T follicular helper cell (primary cell): ENCODE results near the gene OVOL1.
"Not testable (repeated sequence)": the region's sequence is repeated elsewhere in the genome, so short reads cannot be mapped to it uniquely, and the experiment has no call there.

Experiments used
- DNase-seq: peaks from one replicate; pipeline ENCODE4 v3.0.0-alpha.2; 2020; ENCODE audit warnings: low read depth
- total RNA-seq, 2 experiments: gene quantifications; one replicate each; lab custom pipeline; 2026; lab: John Stamatoyannopoulos, UW

Gene OVOL1
- total RNA-seq, result 0.06 to 0.17 reads per million in 2 experiments

- no peak for DNase-seq
These were observed at the start of gene OVOL1 for GRCh38 chr11:65786786-65787636. Gene OVOL1, plus strand, starts transcription at chr11:65787063. Its CDS starts 311 bp downstream, at chr11:65787374.

GRCh38 chr11:65739022-65739421 is 47.8 kb upstream of the OVOL1 start:
- no peak for DNase-seq

- DNase-seq, result no peak
These were observed 45.7 kb upstream of the OVOL1 start for GRCh38 chr11:65741185-65741584.

- DNase-seq, result no peak
These were observed 44.5 kb upstream of the OVOL1 start for GRCh38 chr11:65742353-65742752.

GRCh38 chr11:65743681-65744025 is 43.2 kb upstream of the OVOL1 start:
- DNase-seq, result no peak

GRCh38 chr11:65744026-65744698 is 42.7 kb upstream of the OVOL1 start:
- no peak for DNase-seq

GRCh38 chr11:65744699-65745042 is 42.2 kb upstream of the OVOL1 start:
- no peak for DNase-seq

- DNase-seq, result no peak
These were observed 41.8 kb upstream of the OVOL1 start for GRCh38 chr11:65745049-65745448.

GRCh38 chr11:65762169-65762568 is 24.7 kb upstream of the OVOL1 start:
- DNase-seq, result not testable (repeated sequence)

GRCh38 chr11:65762816-65763215 is 24.0 kb upstream of the OVOL1 start:
- DNase-seq, result not testable (repeated sequence)

- no peak for DNase-seq
These were observed 22.4 kb upstream of the OVOL1 start for GRCh38 chr11:65764434-65764833.

- no peak for DNase-seq
These were observed 20.3 kb upstream of the OVOL1 start for GRCh38 chr11:65766535-65766934.

GRCh38 chr11:65767406-65767805 is 19.5 kb upstream of the OVOL1 start:
- no peak for DNase-seq

- DNase-seq, result not testable (repeated sequence)
These were observed 19.1 kb upstream of the OVOL1 start for GRCh38 chr11:65767806-65768205.

- DNase-seq, result no peak
These were observed 15.8 kb upstream of the OVOL1 start for GRCh38 chr11:65770951-65771567.

- no peak for DNase-seq
These were observed 15.2 kb upstream of the OVOL1 start for GRCh38 chr11:65771589-65772112.

- DNase-seq, result no peak
These were observed 13.0 kb upstream of the OVOL1 start for GRCh38 chr11:65773784-65774411.

GRCh38 chr11:65774525-65775306 is 12.1 kb upstream of the OVOL1 start:
- DNase-seq, result no peak

- DNase-seq, result no peak
These were observed 10.7 kb upstream of the OVOL1 start for GRCh38 chr11:65776196-65776595.

GRCh38 chr11:65776710-65777141 is 10.1 kb upstream of the OVOL1 start:
- DNase-seq, result no peak

GRCh38 chr11:65777241-65777640 is 9.6 kb upstream of the OVOL1 start:
- DNase-seq, result no peak
